Dermis blood vessel endothelial cell (primary cell): ENCODE results near the gene DLL4. TPM values are rescaled to one million over a fixed set of nuclear protein-coding genes. Genes with fewer than 3 reads are reported as not detected.
A peak's percentile ranks its signal among the peaks of the same experiment; 100 is the strongest.

ENCODE experiments used
- DNase-seq: peaks from one replicate; pipeline ENCODE4 v3.0.0; 2010
- total RNA-seq: library from RNA; depleted of rRNA; stranded (reverse); fragments of >200 nt; gene quantifications from 2 replicates; pipeline ENCODE4 v1.2.3, GENCODE V29; 2014

DLL4 gene
- 128 and 158 TPM in 2 replicates for total RNA-seq

DNA sequence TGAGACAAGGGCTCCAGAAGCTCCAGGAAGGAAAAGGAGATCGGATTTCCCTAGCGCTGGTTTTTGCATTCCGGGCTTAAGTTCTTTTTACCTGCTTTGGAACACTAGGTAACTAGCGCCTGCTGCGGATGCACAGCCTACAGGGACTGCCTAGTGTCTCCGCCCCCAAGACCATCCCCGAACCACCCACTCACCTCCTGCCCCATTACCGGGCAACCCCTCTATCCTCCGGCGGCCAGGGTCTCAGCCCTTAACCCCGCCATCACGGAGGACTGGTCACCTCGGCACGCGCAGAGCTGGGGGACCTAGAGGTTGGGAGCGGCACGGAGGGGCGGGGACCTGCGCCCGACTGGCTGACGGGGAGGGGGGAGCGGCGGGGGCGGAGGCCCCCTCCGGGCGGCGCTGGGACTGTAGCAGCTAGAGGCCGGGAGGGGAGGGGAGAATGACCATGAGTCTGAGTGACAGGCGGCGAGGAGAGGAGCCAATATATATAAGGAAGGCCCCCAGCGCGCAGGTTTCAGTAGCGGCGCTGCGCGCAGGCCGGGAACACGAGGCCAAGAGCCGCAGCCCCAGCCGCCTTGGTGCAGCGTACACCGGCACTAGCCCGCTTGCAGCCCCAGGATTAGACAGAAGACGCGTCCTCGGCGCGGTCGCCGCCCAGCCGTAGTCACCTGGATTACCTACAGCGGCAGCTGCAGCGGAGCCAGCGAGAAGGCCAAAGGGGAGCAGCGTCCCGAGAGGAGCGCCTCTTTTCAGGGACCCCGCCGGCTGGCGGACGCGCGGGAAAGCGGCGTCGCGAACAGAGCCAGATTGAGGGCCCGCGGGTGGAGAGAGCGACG, at the start of gene DLL4:
Gene DLL4, plus strand, starts transcription at position 520 of the 839 bp plus-strand sequence. CDS start 329 bp downstream, outside the sequence.
- peak; percentile 97 for DNase-seq

- DNase-seq, result no peak
Observed at GRCh38 chr15:40879609-40880008, 49.5 kb upstream of the DLL4 start.

DNA sequence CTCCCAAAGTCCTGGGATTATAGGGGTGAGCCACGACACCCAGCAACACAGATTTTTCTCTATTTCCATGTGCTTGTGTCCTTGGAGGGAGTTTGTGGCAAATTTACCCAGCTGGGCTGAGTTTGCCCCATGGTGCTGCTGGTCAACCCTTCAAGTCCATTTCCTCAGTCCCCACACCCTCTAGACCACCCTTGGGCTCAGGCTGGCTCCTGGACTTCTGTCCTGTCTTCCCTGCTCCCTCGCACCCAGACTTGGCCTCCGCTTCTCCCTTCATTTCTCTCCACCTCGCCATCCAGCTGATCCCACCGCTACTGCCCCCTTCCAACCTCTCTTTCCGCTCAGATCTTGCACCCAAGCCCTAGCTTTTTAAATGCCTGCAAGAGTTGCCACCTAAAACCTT, 47.8 kb upstream of the DLL4 start:
- DNase-seq, result no peak

DNA sequence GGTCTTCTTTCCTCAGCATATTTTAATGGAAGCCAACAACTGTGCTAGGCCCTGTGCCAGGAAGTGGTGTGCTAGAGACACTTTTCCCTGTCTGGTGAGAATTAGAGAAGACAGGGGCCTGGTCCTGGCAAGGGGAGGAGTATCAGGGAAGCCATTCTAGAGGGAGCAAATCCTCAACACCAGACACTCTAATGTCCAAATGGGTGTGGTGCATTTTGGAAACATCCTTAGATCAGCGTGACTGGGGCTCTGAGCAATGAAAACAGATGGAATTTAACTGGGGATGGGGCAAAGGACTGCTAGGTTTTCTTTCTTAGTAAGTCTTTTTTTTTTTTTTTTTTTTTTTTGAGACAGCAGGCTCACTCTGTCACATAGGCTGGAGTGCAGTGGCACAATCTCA, 42.6 kb upstream of the DLL4 start:
- DNase-seq, result no peak

GRCh38 chr15:40889112-40889511, 40.0 kb upstream of the DLL4 start:
- no peak for DNase-seq

- no peak for DNase-seq
Observed at GRCh38 chr15:40891138-40891537, 38.0 kb upstream of the DLL4 start.

GRCh38 chr15:40891810-40892446, 37.2 kb upstream of the DLL4 start:
- peak; percentile 75 for DNase-seq

GRCh38 chr15:40892447-40893012, 36.6 kb upstream of the DLL4 start:
- DNase-seq, result no peak

GRCh38 chr15:40893019-40893670, 36.0 kb upstream of the DLL4 start:
- DNase-seq, result no peak

GRCh38 chr15:40893733-40894680, 35.1 kb upstream of the DLL4 start, which contains the start of gene VPS18:
Gene VPS18, plus strand, starts transcription at chr15:40894450. Its CDS starts 319 bp downstream, at chr15:40894769.
- peak; percentile 99 for DNase-seq

GRCh38 chr15:40894681-40895448, 34.3 kb upstream of the DLL4 start:
- peak; percentile 88 for DNase-seq

GRCh38 chr15:40899536-40900207, 29.5 kb upstream of the DLL4 start:
- no peak for DNase-seq

DNA sequence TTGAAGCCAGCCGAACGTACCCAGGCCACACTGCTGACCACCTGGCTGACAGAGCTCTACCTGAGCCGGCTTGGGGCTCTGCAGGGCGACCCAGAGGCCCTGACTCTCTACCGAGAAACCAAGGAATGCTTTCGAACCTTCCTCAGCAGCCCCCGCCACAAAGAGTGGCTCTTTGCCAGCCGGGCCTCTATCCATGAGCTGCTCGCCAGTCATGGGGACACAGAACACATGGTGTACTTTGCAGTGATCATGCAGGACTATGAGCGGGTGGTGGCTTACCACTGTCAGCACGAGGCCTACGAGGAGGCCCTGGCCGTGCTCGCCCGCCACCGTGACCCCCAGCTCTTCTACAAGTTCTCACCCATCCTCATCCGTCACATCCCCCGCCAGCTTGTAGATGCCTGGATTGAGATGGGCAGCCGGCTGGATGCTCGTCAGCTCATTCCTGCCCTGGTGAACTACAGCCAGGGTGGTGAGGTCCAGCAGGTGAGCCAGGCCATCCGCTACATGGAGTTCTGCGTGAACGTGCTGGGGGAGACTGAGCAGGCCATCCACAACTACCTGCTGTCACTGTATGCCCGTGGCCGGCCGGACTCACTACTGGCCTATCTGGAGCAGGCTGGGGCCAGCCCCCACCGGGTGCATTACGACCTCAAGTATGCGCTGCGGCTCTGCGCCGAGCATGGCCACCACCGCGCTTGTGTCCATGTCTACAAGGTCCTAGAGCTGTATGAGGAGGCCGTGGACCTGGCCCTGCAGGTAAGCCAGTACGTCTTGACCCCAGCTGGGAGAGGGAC, 28.7 kb upstream of the DLL4 start:
- DNase-seq, result no peak

DNA sequence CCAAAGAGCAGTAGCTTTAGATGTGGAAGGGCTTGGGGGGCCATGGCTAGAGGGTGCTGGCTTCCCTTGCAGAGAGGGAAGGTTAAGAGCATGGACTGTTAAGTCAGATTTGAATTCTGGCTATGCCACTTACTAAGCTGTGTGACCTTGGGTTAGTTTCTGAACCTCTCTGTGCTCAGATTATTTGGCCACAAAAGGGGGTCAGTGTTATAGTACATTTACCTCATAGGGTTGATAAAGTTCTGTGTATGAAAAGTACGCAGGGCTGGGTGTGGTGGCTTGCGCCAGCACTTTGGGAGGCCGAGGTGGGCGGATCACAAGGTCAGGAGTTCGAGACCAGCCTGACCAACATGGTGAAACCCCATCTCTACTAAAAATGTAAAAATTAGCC, 28.1 kb upstream of the DLL4 start:
- DNase-seq, result no peak

GRCh38 chr15:40902605-40903561, 26.3 kb upstream of the DLL4 start:
- DNase-seq, result no peak

DNA sequence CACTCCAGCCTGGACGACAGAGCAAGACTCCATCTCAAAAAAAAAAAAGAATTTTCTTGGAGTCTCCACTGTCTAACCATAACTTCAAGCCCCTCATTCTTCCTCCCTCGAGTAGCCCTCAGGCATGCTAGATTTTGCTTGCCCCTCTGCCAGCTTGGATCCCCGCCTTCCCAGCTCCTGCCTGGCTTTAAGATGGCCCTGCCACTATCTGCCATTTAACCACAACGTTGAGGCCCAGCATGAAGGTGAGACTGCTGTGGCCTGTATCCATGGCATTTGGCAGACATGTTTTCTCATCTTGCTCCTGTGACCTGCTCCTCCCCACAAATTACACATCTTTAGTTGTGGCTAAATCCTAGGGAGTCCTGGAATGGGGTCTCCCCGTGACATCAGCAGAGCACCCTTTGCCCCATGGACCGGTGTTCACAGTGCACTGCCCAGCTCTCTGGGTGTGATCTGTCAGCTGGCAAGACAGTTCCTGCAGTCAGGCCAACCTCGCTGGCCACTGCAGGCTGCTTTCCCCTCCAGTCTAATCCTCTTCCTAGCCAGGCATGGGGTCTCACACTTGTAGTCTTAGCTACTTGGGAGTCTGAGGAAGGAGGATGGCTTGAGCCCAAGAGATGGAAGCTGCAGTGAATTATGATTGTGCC, 24.5 kb upstream of the DLL4 start:
- DNase-seq, result no peak

DNA sequence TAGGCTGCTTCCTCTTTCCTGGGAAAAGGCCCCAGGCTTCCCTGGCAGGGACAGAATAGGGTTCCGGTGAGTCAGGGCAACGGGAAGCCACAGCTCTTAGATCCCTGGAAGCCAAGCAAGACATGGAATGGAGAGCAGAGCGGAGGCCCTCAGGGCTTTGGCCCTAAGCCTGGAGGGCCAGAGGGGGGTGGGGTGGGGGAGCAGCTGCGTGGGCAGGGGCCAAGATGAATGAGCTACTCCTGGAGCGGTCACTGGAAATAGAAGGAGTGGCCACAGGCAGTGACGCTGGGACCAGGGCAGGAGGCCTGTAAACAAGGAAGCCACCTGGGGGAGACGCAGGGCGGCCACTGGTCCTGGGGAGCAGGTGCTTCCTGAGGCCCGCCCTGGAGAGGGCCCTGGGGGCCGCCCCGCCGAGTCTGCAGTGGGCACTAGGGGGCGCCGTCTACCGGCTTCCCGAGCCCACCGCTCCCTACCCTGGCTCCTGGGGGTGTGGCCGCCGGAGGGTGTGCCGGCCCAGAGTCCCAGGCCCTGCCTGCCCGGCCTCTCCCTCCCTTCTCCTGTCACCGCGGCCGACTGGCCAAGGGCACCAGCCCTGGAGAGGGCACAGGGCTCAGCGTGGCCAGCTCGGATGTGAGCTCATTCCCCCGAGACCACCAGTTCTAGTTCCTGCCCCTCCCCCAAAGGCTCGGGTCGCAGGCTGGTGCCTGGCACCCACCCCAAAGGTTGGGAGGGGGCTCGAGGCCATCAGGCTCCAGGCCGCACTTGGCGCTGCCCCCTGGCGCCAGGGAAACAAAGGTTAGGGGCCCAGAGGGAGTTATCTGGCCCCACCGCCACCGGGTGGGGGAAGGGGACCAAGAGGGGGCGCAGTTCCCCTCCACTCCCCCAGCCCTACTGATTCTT, 22.8 kb upstream of the DLL4 start:
- DNase-seq, result peak; percentile 99
